H1 (cell line): ENCODE data around the gene KIR2DL4.

Source experiments
- SIN3A ChIP-seq, 2 experiments: IDR thresholded peaks in 1 of 2; conservative IDR thresholded peaks in 1 of 2; 2 replicates each; pipeline ENCODE4 v1.6.1; 2011 to 2012; ENCODE audit warnings: low read length in 2 of 2, improper control_type of control experiment in 1 of 2, low read depth in 1 of 2, mild to moderate bottlenecking in 1 of 2
- SRF ChIP-seq: IDR thresholded peaks from 2 replicates; pipeline ENCODE4 v1.6.1; 2011; ENCODE audit warnings: mild to moderate bottlenecking, low read depth, low read length, moderate library complexity

GRCh38 chr19:54790711-54791110, 12.7 kb upstream of the KIR2DL4 start:
- no peak for TF ChIP-seq SIN3A (conservative IDR thresholded peaks at IDR 0.05 in 1 of 2, IDR thresholded peaks at IDR 0.05 in 1 of 2; ENCODE audit: low read depth in 1 of 2, low read length in 2 of 2)
- TF ChIP-seq SRF = no peak
